RWPE1 (cell line): Measurements from ENCODE around the gene PRMT1.
A peak's percentile ranks its signal among the peaks of the same experiment; 100 is the strongest.

ENCODE experiments used
- CTCF ChIA-PET: fragments of 350-600 bp; sonication (Branson Sonifier 250); formaldehyde crosslinking; extraction: SDS; loops from one replicate; lab custom pipeline; 2021; lab: Yijun Ruan, JAX
- POLR2A ChIA-PET: fragments of 400-600 bp; formaldehyde crosslinking; extraction: SDS; loops from one replicate; lab custom pipeline; 2020; ENCODE audit warnings: antibody characterized with exemption; ENCODE audit not compliant: low non-redundant PET; lab: Yijun Ruan, JAX
- DNase-seq: peaks from one replicate; pipeline ENCODE4 v3.0.0; 2012; ENCODE audit warnings: low spot score
- H3K27ac ChIP-seq: fragments of 450-650 bp; 2 replicates; pipeline ENCODE4 v1.5.1; 2017
- TF ChIP-seq, protein P1 (sequence below): fragments of 450-650 bp; conservative IDR thresholded peaks from 2 replicates; pipeline ENCODE4 v1.5.1; 2017; ENCODE audit warnings: low read depth, mild to moderate bottlenecking

Gene PRMT1

DNA sequence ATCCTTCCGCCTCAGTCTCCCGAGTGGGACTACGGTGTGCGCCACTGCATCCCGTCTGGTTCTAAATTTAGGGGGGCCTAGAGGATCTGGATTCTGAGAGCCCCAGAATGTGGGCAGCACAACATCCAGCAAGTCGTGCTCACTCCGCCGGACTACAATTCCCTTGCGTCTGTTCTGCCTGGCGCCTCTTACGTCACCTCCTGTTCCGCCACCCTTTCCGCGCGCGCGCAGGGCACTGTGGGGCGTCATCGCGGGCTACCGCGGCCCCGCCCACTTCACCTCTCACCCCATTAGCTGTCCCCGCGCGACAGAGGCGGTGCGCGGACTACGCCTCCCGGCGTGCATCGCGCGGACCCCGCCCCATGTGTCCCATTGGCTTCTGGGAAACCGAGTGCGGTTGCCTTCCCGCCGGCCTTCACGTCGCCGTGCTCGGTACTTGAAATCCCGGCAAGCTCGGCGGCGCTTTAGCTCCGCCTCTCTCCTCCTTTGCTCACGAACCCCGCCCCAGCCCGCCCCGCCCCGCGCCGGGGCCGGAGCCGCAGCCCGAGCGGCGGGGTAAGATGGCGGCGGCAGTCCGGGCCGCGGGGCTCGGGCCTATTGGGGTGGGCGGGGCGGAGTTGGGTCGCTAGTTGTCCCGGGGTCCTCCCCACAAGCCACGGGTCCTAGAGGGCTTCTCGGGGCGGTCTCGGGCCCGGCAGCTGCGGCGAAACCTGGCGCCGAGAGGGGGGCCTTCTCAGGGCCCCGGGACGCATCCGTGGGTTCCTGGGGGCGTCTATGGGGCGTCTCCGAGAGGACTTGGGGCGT, 35.2 kb upstream of the PRMT1 start, which contains the start of gene SCAF1:
SCAF1 (plus strand) TSS at position 522 of the 804 bp plus-strand sequence. CDS start 2,818 bp downstream, outside the sequence.
- TF ChIP-seq, protein P1, sequence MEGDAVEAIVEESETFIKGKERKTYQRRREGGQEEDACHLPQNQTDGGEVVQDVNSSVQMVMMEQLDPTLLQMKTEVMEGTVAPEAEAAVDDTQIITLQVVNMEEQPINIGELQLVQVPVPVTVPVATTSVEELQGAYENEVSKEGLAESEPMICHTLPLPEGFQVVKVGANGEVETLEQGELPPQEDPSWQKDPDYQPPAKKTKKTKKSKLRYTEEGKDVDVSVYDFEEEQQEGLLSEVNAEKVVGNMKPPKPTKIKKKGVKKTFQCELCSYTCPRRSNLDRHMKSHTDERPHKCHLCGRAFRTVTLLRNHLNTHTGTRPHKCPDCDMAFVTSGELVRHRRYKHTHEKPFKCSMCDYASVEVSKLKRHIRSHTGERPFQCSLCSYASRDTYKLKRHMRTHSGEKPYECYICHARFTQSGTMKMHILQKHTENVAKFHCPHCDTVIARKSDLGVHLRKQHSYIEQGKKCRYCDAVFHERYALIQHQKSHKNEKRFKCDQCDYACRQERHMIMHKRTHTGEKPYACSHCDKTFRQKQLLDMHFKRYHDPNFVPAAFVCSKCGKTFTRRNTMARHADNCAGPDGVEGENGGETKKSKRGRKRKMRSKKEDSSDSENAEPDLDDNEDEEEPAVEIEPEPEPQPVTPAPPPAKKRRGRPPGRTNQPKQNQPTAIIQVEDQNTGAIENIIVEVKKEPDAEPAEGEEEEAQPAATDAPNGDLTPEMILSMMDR = no peak
- peak; percentile 92 for DNase-seq
- H3K27ac ChIP-seq = peak within 1 kb of the TSS; percentile 100
- ChIA-PET CTCF (no interaction called here), POLR2A (interaction anchor here (0.6 to 1.6 kb wide), 6 partner anchors 22 to 96 kb away, joined by 3 to 6 read pairs (median 4); partner anchors contain the start of genes NOSIP and PRMT1)

DNA sequence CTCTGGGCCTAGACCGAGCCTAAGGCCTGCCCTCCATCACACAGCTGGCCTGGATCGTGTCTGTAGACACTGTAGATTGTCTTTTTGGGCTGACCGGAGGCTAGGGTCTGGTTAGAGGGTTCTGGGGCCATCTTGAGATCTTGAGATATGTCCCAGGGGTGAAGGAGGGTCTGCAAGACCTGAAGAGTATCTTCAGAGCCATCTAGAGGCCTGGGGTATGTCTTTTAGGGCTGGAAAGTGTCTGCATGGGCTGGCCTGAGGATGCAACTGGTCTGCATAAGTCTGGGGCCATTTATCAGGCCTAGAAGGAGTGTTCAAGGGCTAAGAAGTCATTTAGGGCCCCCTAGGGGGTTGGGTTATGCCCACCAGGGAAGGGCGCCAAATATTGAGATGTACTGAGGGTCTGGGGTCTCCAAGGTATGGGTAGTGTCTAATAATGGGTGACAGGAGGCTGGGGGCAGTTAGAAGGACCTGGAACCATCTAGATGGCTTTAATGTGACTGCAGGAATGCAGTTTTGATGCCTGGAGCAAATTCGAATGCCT, 34.5 kb upstream of the PRMT1 start:
- DNase-seq = no peak
- ChIA-PET CTCF (no interaction called here), POLR2A (interaction anchor here (0.6 to 1.6 kb wide), 4 partner anchors 34 to 64 kb away, joined by 3 to 4 read pairs (median 4); partner anchors contain the start of genes NOSIP and PRMT1)
- H3K27ac ChIP-seq = peak overlapping the region; percentile 100
- TF ChIP-seq, protein P1 = no peak

DNA sequence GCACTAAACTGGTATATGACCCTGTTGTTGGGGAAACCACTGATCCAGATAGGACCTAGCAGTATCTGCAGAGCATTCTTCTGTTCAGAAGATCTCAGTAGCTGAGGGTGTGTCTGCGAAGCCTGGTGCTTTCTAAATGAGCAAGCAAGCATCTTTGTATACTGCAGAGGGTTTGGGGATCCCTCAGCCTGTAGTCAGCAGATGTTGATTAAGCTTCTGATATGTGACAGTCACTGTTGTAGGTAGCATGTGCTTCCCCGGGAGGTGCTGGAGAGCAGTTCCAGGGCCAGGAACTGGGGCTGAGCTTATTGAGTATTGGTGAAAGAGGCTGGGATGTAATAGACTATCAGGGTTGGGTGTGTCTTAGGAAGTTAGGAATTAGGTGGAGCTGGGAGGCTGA, 33.6 kb upstream of the PRMT1 start:
- POLR2A ChIA-PET = interaction anchor here (1.1 kb wide), 1 partner anchor 33 kb away, joined by 6 read pairs; no protein-coding TSS in a partner anchor
- H3K27ac ChIP-seq = no peak overlapping the region
- TF ChIP-seq, protein P1 = no peak
- CTCF ChIA-PET = interaction anchor here (0.6 kb wide), 1 partner anchor 18 kb away, joined by 3 read pairs; no protein-coding TSS in a partner anchor
- no peak for DNase-seq

DNA sequence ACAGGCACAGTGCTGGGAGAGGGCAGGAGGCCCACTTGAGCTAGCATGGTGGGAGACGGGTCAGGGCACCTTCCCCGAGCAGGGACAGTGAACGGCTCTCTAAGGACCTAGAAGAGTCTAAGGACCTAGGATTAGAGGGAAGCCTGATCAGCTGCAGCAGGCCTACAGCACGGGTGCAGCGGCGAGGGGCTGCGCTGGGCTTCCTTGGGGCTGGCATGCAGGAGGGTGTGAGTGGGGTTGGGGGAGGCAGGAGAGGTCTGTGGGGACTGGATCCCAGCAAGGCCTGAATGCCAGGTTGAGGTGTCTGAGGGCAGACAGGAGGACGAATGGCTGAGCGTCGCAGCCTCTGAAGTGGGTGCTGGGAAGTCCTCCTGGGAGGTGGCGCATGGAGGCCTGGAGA, 31.5 kb upstream of the PRMT1 start:
- CTCF ChIA-PET = interaction anchor here (0.5 kb wide), 1 partner anchor 24 kb away, joined by 4 read pairs; no protein-coding TSS in a partner anchor

DNA sequence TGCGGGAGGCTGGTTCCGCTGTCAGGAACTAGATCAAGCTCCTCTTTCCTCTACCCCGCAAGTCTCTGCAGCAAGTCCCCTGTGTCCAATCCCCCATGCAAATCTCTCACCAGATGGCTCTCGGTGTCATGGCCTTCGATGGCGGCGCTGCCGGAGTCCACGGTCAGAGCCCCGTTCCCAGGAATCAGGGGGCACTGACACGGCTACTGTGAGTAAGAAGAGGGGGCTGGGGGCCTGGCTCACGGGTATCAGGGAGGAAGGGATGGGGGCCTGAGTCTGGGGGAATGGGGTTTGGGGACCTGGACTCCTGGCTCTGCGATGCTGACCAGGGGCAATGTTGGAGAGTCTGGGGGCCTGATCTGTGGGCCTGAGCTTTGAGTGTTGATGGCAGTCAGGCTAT, 31.1 kb upstream of the PRMT1 start:
- ChIA-PET CTCF (interaction anchor here (0.5 kb wide), 1 partner anchor 23 kb away, joined by 4 read pairs; no protein-coding TSS in a partner anchor), POLR2A (no interaction called here)
- TF ChIP-seq, protein P1 = no peak
- DNase-seq = no peak
- H3K27ac ChIP-seq = peak overlapping the region; percentile 31

More for the DNA sequence above, 31.5 kb upstream of the PRMT1 start:
- no peak for DNase-seq
- peak overlapping the region; percentile 31 for H3K27ac ChIP-seq
- TF ChIP-seq, protein P1 = no peak
- POLR2A ChIA-PET = no interaction called here

DNA sequence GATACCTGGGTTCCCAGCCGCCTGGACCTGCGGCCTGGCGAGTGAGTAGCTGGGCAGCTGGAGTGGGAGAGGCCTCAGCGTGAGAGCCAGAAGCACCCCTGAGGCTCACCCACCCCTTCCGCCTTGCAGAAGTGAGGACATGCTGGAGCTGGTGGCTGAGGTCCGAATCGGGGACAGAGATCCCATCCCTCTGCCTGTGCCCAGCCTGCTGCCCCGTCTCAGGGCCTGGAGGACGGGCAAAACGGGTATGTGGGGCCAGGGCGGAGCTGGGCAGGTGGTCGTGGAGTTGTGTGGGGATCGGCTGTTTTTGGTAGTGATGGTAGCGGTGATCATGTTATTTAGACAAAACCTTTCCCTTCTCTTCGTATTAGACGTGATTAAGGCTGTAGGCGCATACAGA, 30.5 kb upstream of the PRMT1 start:
- DNase-seq = no peak
- ChIA-PET POLR2A (no interaction called here), CTCF (interaction anchor here (0.7 kb wide), 1 partner anchor 26 kb away, joined by 4 read pairs; no protein-coding TSS in a partner anchor)
- TF ChIP-seq, protein P1 = no peak
- peak overlapping the region; percentile 31; the same call in 1 of the 2 replicates for H3K27ac ChIP-seq
